ENCODE results near the gene SSBP1. TPM values are rescaled to one million over a fixed set of nuclear protein-coding genes. Genes with fewer than 3 reads are reported as not detected.

Gene SSBP1
- total RNA-seq, 4 donors from 2014 or later, result 77.9 to 96.3 (median 87.0) TPM

- H3K9me3 ChIP-seq, result no peaks in the 10 kb centered on the region
- 68 to 82% methylated on average over 4 of the region's 4 CpGs for WGBS, 2 donors
Observed at GRCh38 chr7:141715018-141715417, 23.1 kb upstream of the SSBP1 start.

GRCh38 chr7:141715794-141716689 lies 22.1 kb upstream of the SSBP1 start:
- H3K4me1 ChIP-seq, result no peaks in the 10 kb centered on the region
- no peak for DNase-seq (ENCODE audit: low spot score in 2 of 2)
- no peaks in the 10 kb centered on the region for H3K9me3 ChIP-seq
- H3K36me3 ChIP-seq, result peaks cover 0 to 6% (median 0%) of the 10 kb centered on the region in 3 donors
- H3K27ac ChIP-seq, result no peak overlapping the region
- TF ChIP-seq POLR2A (IDR thresholded peaks at IDR 0.05), result no peak
- TF ChIP-seq CTCF (IDR thresholded peaks at IDR 0.05), result no peak
- TF ChIP-seq EP300 (IDR thresholded peaks at IDR 0.05), result no peak
- H3K4me3 ChIP-seq, result no peak overlapping the region
- no peaks in the 10 kb centered on the region for H3K27me3 ChIP-seq
- WGBS, 2 donors, result 63 to 67% methylated on average over 6 of the region's 6 CpGs

More at GRCh38 chr7:141715018-141715417, 23.1 kb upstream of the SSBP1 start:
- no peaks in the 10 kb centered on the region for H3K27me3 ChIP-seq
- DNase-seq (ENCODE audit: low spot score in 2 of 2), result no peak
- no peaks in the 10 kb centered on the region for H3K4me1 ChIP-seq
- H3K27ac ChIP-seq, result no peak overlapping the region
- H3K36me3 ChIP-seq, result peaks cover 0 to 6% (median 0%) of the 10 kb centered on the region in 3 donors
- H3K4me3 ChIP-seq, result no peak overlapping the region
- TF ChIP-seq EP300 (IDR thresholded peaks at IDR 0.05) (no peak), CTCF (IDR thresholded peaks at IDR 0.05) (no peak), POLR2A (IDR thresholded peaks at IDR 0.05) (no peak)

GRCh38 chr7:141717450-141717849 lies 20.7 kb upstream of the SSBP1 start:
- WGBS, 2 donors, result 96 to 97% methylated on average over 1 of the region's 1 CpG
- no peak overlapping the region for H3K4me3 ChIP-seq
- no peak for DNase-seq (ENCODE audit: low spot score in 2 of 2)
- H3K4me1 ChIP-seq, result no peaks in the 10 kb centered on the region
- no peaks in the 10 kb centered on the region for H3K27me3 ChIP-seq
- peaks cover 0 to 6% (median 0%) of the 10 kb centered on the region in 3 donors for H3K36me3 ChIP-seq
- H3K27ac ChIP-seq, result no peak overlapping the region
- TF ChIP-seq CTCF (IDR thresholded peaks at IDR 0.05), result no peak
- TF ChIP-seq EP300 (IDR thresholded peaks at IDR 0.05), result no peak
- no peak for TF ChIP-seq POLR2A (IDR thresholded peaks at IDR 0.05)
- no peaks in the 10 kb centered on the region for H3K9me3 ChIP-seq

GRCh38 chr7:141722529-141722928 lies 15.6 kb upstream of the SSBP1 start:
- 87 to 90% methylated on average over 2 of the region's 2 CpGs for WGBS, 2 donors
- H3K27me3 ChIP-seq, result no peaks in the 10 kb centered on the region
- TF ChIP-seq EP300 (IDR thresholded peaks at IDR 0.05) (no peak), CTCF (IDR thresholded peaks at IDR 0.05) (no peak), POLR2A (IDR thresholded peaks at IDR 0.05) (no peak)
- DNase-seq (ENCODE audit: low spot score in 2 of 2), result no peak
- H3K4me1 ChIP-seq, result no peaks in the 10 kb centered on the region
- no peak overlapping the region for H3K4me3 ChIP-seq
- H3K36me3 ChIP-seq, result no peaks in the 10 kb centered on the region
- no peaks in the 10 kb centered on the region for H3K9me3 ChIP-seq
- H3K27ac ChIP-seq, result no peak overlapping the region

- H3K4me3 ChIP-seq, result no peak overlapping the region
Observed at GRCh38 chr7:141729020-141729419, 9.1 kb upstream of the SSBP1 start.

More at GRCh38 chr7:141729020-141729419, 9.1 kb upstream of the SSBP1 start:
- Histone ChIP-seq H3K27me3 (no peaks in the 10 kb centered on the region), H3K9me3 (no peaks in the 10 kb centered on the region), H3K36me3 (no peaks in the 10 kb centered on the region), H3K27ac (no peak overlapping the region), H3K4me1 (no peaks in the 10 kb centered on the region)
- WGBS, 2 donors, result 85 to 95% methylated on average over 1 of the region's 1 CpG
- DNase-seq (ENCODE audit: low spot score in 2 of 2), result no peak
- TF ChIP-seq EP300 (IDR thresholded peaks at IDR 0.05) (no peak), POLR2A (IDR thresholded peaks at IDR 0.05) (no peak), CTCF (IDR thresholded peaks at IDR 0.05) (no peak)

Measured in tibial nerve (tissue), 4 donors.